HG03196 (cell line): ENCODE data around the gene STPG4.

Source experiments
- ATAC-seq: cut with Tn5 transposase; IDR thresholded peaks from one replicate; pipeline ENCODE4 v1.9.1; 2021; ENCODE audit not compliant: unreplicated experiment

STPG4 gene

GRCh38 chr2:47091118-47091517, 64.0 kb downstream of the STPG4 start:
- no peak for ATAC-seq

GRCh38 chr2:47089083-47089464, 66.0 kb downstream of the STPG4 start:
- no peak for ATAC-seq

GRCh38 chr2:47088371-47089082, 66.6 kb downstream of the STPG4 start:
- no peak for ATAC-seq

- no peak for ATAC-seq
Measured at GRCh38 chr2:47087051-47087450, 68.1 kb downstream of the STPG4 start.

- ATAC-seq = no peak
Measured at GRCh38 chr2:47086571-47086970, 68.5 kb downstream of the STPG4 start.

GRCh38 chr2:47086054-47086471, 69.0 kb downstream of the STPG4 start:
- ATAC-seq = no peak

GRCh38 chr2:47083886-47084687, 71.0 kb downstream of the STPG4 start:
- ATAC-seq = no peak

GRCh38 chr2:47083485-47083884, 71.6 kb downstream of the STPG4 start:
- ATAC-seq = no peak

GRCh38 chr2:47083005-47083404, 72.1 kb downstream of the STPG4 start:
- no peak for ATAC-seq

- no peak for ATAC-seq
Measured at GRCh38 chr2:47080888-47081301, 74.2 kb downstream of the STPG4 start.

GRCh38 chr2:47079515-47080412, 75.3 kb downstream of the STPG4 start:
- ATAC-seq = no peak

- ATAC-seq = no peak
Measured at GRCh38 chr2:47078541-47079482, 76.3 kb downstream of the STPG4 start.

- no peak for ATAC-seq
Measured at GRCh38 chr2:47077442-47078117, 77.5 kb downstream of the STPG4 start.

- no peak for ATAC-seq
Measured at GRCh38 chr2:47076586-47077441, 78.3 kb downstream of the STPG4 start.

- no peak for ATAC-seq
Measured at GRCh38 chr2:47076126-47076506, 79.0 kb downstream of the STPG4 start.

GRCh38 chr2:47075361-47076125, 79.6 kb downstream of the STPG4 start:
- ATAC-seq = no peak

- ATAC-seq = no peak
Measured at GRCh38 chr2:47074691-47075090, 80.4 kb downstream of the STPG4 start.

GRCh38 chr2:47073641-47074040, 81.5 kb downstream of the STPG4 start:
- ATAC-seq = no peak
